H1 (cell line): Measurements from ENCODE around the gene RBCK1. TPM values are rescaled to one million over a fixed set of nuclear protein-coding genes. Genes with fewer than 3 reads are reported as not detected.

Experiments used
- polyA plus RNA-seq, 7 experiments: library from polyadenylated mRNA; depleted of rRNA in 3 of 7; stranded (reverse) in 5 of 7; unstranded in 2 of 7; fragments of >200 nt in 5 of 7; fragments of 200-250 nt in 2 of 7; gene quantifications; 1 replicate in 5 of 7; 2 replicates in 1 of 7; 4 replicates in 1 of 7; pipeline versions ENCODE4 v1.2.1 to v1.2.3, GENCODE V29; 2011 to 2013; ENCODE audit warnings: missing spikeins in 2 of 7, mixed read lengths in 2 of 7
- total RNA-seq: library from RNA; stranded (reverse); fragmentation: NEBNext Ultra II Directional; extraction: Animal tissue kit (Norgen Biotek cat#: 25700); gene quantifications from 2 replicates; pipeline ENCODE4 v1.2.1, GENCODE V29; 2021
- TF ChIP-seq, protein P1 (sequence below): IDR thresholded peaks from 2 replicates; pipeline ENCODE4 v1.6.1; 2011; ENCODE audit warnings: low read depth, mild to moderate bottlenecking, low read length; ENCODE audit not compliant: insufficient read depth
- TF ChIP-seq, protein P2 (sequence below): IDR thresholded peaks from 2 replicates; pipeline ENCODE4 v1.6.1; 2012; ENCODE audit warnings: inconsistent platforms

Gene RBCK1
- total and polyA plus RNA-seq, 2 of the 8 experiments (the other 6 are each of a cell fraction or from before 2014, with no cell fraction given) = 43.1 to 54.7 TPM

DNA sequence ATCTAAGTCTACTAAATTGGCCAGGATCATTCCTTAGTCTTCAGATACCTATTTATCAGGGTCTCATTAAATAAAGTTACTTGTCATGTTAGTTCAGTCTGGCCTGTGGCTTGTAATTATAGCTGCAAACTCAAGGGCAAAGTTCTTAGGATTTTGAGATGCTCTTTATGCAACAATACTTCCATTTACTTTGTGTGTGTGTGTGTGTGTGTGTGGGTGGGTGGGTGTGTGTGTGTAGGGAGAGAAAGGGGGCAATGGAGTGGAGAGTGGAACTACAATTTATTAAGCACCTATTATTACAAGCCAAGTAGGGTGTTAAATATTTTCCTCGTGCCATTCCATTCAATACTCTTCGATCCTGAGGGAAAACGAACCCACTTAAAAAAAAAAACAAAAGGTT lies 71.9 kb downstream of the RBCK1 start (continued):
- TF ChIP-seq, protein P1, sequence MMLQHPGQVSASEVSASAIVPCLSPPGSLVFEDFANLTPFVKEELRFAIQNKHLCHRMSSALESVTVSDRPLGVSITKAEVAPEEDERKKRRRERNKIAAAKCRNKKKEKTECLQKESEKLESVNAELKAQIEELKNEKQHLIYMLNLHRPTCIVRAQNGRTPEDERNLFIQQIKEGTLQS = no peak
- TF ChIP-seq, protein P2, sequence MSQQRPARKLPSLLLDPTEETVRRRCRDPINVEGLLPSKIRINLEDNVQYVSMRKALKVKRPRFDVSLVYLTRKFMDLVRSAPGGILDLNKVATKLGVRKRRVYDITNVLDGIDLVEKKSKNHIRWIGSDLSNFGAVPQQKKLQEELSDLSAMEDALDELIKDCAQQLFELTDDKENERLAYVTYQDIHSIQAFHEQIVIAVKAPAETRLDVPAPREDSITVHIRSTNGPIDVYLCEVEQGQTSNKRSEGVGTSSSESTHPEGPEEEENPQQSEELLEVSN = no peak
